HepG2 (cell line): ENCODE results near the gene SNX6. TPM values are rescaled to one million over a fixed set of nuclear protein-coding genes. Genes with fewer than 3 reads are reported as not detected.

Experiments
- ELF1 ChIP-seq: sonication (generic); formaldehyde crosslinking; IDR thresholded peaks from 2 replicates; pipeline ENCODE4 v1.4.0; 2020; ENCODE audit warnings: missing genetic modification reagents
- FOXP1 ChIP-seq, 2 experiments: fragments of 450-650 bp in 1 of 2; IDR thresholded peaks; 2 replicates each; pipeline ENCODE4 v1.6.1; 2017 to 2018; ENCODE audit warnings: antibody characterized with exemption in 1 of 2
- GFI1 ChIP-seq: sonication (generic); formaldehyde crosslinking; IDR thresholded peaks from 2 replicates; pipeline ENCODE4 v1.5.0; 2020; ENCODE audit warnings: missing genetic modification reagents, mild to moderate bottlenecking, borderline replicate concordance
- GLI4 ChIP-seq: sonication (generic); formaldehyde crosslinking; IDR thresholded peaks from 2 replicates; pipeline ENCODE4 v1.5.1; 2020; ENCODE audit warnings: missing genetic modification reagents, mild to moderate bottlenecking, moderate library complexity, borderline replicate concordance
- MAFF ChIP-seq: IDR thresholded peaks from 2 replicates; pipeline ENCODE4 v1.6.1; 2011; ENCODE audit warnings: low read depth, low read length, improper control_type of control experiment
- MED13 ChIP-seq: sonication (generic); formaldehyde crosslinking; IDR thresholded peaks from 2 replicates; pipeline ENCODE4 v1.5.0; 2020; ENCODE audit warnings: missing genetic modification reagents
- NCOA5 ChIP-seq: sonication (generic); formaldehyde crosslinking; IDR thresholded peaks from 2 replicates; pipeline ENCODE4 v1.4.0; 2020; ENCODE audit warnings: missing genetic modification reagents
- ONECUT2 ChIP-seq: sonication (generic); formaldehyde crosslinking; IDR thresholded peaks from 2 replicates; pipeline ENCODE4 v1.4.0; 2020; ENCODE audit warnings: missing genetic modification reagents
- POGZ ChIP-seq: sonication (generic); formaldehyde crosslinking; IDR thresholded peaks from 2 replicates; pipeline ENCODE4 v1.4.0; 2020; ENCODE audit warnings: mild to moderate bottlenecking, missing genetic modification reagents
- RNF2 ChIP-seq: fragments of 450-650 bp; conservative IDR thresholded peaks from 2 replicates; pipeline ENCODE4 v1.6.1; 2016; ENCODE audit warnings: low read depth
- SAP130 ChIP-seq: IDR thresholded peaks from 2 replicates; pipeline ENCODE4 v1.6.1; 2016; ENCODE audit warnings: low read depth
- ZFP82 ChIP-seq: sonication (generic); formaldehyde crosslinking; IDR thresholded peaks from 2 replicates; pipeline ENCODE4 v1.5.1; 2020; ENCODE audit warnings: mild to moderate bottlenecking, missing genetic modification reagents, borderline replicate concordance
- ZNF326 ChIP-seq: sonication (generic); formaldehyde crosslinking; IDR thresholded peaks from 2 replicates; pipeline ENCODE4 v1.4.0; 2020; ENCODE audit warnings: missing genetic modification reagents, borderline replicate concordance
- ZNF432 ChIP-seq: sonication (generic); formaldehyde crosslinking; IDR thresholded peaks from 2 replicates; pipeline ENCODE4 v1.5.0; 2020; ENCODE audit warnings: missing genetic modification reagents, mild to moderate bottlenecking, borderline replicate concordance
- ZNF446 ChIP-seq: sonication (generic); formaldehyde crosslinking; IDR thresholded peaks from 2 replicates; pipeline ENCODE4 v1.5.0; 2020; ENCODE audit warnings: mild to moderate bottlenecking, missing genetic modification reagents
- ZNF615 ChIP-seq: sonication (generic); formaldehyde crosslinking; IDR thresholded peaks from 2 replicates; pipeline ENCODE4 v1.5.0; 2020; ENCODE audit warnings: mild to moderate bottlenecking, missing genetic modification reagents, borderline replicate concordance
- ZNF724P ChIP-seq: sonication (generic); formaldehyde crosslinking; IDR thresholded peaks from 2 replicates; pipeline ENCODE4 v1.8.0; 2022; ENCODE audit warnings: missing genetic modification reagents, borderline replicate concordance
- ZNF776 ChIP-seq: sonication (generic); formaldehyde crosslinking; IDR thresholded peaks from 2 replicates; pipeline ENCODE4 v1.4.0; 2020; ENCODE audit warnings: mild to moderate bottlenecking, missing genetic modification reagents
- polyA plus RNA-seq, 8 experiments: library from polyadenylated mRNA; depleted of rRNA in 3 of 8; stranded (reverse) in 7 of 8; unstranded in 1 of 8; fragments of >200 nt; fragmentation: Illumina TruSeq in 4 of 8; extraction: Trizol in 4 of 8; gene quantifications; 2 replicates each; pipeline versions ENCODE4 v1.2.1 to v1.2.3, GENCODE V29; 2011 to 2016; ENCODE audit warnings: low read depth in 4 of 8, missing spikeins in 1 of 8, mixed read lengths in 1 of 8; ENCODE audit not compliant: insufficient read depth in 1 of 8
- total RNA-seq, 5 experiments: library from RNA; depleted of rRNA; stranded (reverse); fragments of >200 nt; fragmentation: Illumina TruSeq; extraction: Trizol; gene quantifications; 2 replicates each; pipeline ENCODE4 v1.2.3, GENCODE V29; 2016; ENCODE audit warnings: low read depth in 1 of 5
- TF ChIP-seq, protein P1 (sequence below), 2 experiments: sonication (generic) in 1 of 2; formaldehyde crosslinking in 1 of 2; IDR thresholded peaks; 2 replicates each; pipeline versions ENCODE4 v1.4.0 to v1.6.1; 2016 to 2020; ENCODE audit warnings: borderline replicate concordance in 1 of 2, low read depth in 1 of 2, mild to moderate bottlenecking in 1 of 2, missing genetic modification reagents in 1 of 2
- TF ChIP-seq, protein P2 (sequence below): sonication (generic); formaldehyde crosslinking; IDR thresholded peaks from 2 replicates; pipeline ENCODE4 v1.5.0; 2020; ENCODE audit warnings: mild to moderate bottlenecking, missing genetic modification reagents, moderate library complexity
- TF ChIP-seq, protein P3 (sequence below): sonication (generic); formaldehyde crosslinking; IDR thresholded peaks from 2 replicates; pipeline ENCODE4 v1.4.0; 2020; ENCODE audit warnings: missing genetic modification reagents

SNX6 gene
- total and polyA plus RNA-seq, 2 of the 13 experiments (the other 11 are each of a cell fraction or from before 2014, with no cell fraction given): 92.3 to 169 TPM

DNA sequence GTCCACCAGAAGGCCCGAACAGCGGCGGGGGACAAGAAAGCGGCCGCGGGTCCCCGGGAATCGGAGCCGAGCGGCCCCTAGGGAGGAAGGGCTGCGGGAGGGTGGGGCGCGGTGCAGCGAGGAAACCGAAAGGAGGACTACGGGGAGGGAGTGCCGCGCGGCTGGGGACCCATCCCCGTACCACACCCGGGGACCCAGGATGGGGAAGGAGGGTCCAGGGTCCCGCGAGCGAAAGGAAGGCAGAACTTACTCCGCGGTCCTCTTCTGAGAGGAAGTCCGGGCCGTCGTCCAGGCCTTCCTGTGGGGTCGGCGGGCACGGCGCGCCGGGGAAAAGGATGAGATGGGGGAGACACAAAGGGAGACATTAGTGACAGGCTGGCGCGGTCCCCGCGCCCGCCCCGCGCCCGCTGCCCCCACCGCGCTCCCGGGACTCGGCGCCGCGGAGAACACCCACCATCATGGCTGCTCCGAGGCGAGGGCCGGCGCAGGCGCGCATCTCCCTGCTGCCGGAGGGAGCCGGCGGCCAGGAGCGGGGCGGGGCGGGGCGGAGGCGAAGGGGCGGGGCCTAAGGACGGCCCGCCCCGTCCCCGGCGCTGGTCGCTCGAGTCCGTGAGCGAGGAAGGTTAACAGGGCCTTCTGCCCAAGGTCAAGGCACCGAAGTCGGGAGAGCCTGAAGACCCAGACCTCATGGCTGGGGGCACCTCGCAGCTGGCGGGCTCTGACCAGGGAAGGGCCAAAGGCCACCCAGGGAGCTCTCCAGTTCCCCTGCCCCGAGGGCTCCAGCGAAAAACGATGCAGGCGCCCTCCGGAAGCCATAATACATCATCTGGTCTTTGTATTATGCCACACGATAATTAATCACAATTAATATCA, at the start of gene SNX6 (continued):
- TF ChIP-seq, protein P1, sequence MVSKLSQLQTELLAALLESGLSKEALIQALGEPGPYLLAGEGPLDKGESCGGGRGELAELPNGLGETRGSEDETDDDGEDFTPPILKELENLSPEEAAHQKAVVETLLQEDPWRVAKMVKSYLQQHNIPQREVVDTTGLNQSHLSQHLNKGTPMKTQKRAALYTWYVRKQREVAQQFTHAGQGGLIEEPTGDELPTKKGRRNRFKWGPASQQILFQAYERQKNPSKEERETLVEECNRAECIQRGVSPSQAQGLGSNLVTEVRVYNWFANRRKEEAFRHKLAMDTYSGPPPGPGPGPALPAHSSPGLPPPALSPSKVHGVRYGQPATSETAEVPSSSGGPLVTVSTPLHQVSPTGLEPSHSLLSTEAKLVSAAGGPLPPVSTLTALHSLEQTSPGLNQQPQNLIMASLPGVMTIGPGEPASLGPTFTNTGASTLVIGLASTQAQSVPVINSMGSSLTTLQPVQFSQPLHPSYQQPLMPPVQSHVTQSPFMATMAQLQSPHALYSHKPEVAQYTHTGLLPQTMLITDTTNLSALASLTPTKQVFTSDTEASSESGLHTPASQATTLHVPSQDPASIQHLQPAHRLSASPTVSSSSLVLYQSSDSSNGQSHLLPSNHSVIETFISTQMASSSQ (IDR thresholded peaks at IDR 0.05; ENCODE audit: low read depth): no peak
- TF ChIP-seq, protein P1 (CRISPR knock-in tag; IDR thresholded peaks at IDR 0.05; ENCODE audit: borderline replicate concordance): no peak; the same call in none of the 2 replicates
- TF ChIP-seq RNF2 (no peak), FOXP1 (IDR thresholded peaks at IDR 0.05) (no peak), FOXP1 (CRISPR knock-in tag; IDR thresholded peaks at IDR 0.05) (no peak), NCOA5 (CRISPR knock-in tag) (0 out of 2 replicates have a peak, but pooled peaks have one; percentile 41), ELF1 (CRISPR knock-in tag) (peak; percentile 47), GFI1 (CRISPR knock-in tag) (no peak; the same call in 1 of the 2 replicates), ZNF776 (CRISPR knock-in tag) (peak; percentile 71; the same call in 1 of the 2 replicates), GLI4 (CRISPR knock-in tag) (peak; percentile 76; the same call in 1 of the 2 replicates), POGZ (CRISPR knock-in tag) (peak; percentile 21), SAP130 (peak; percentile 82), MED13 (CRISPR knock-in tag) (peak; percentile 80), MAFF (no peak), ZNF432 (CRISPR knock-in tag) (no peak), ONECUT2 (0 out of 2 replicates have a peak, but pooled peaks have one; percentile 23), ZNF615 (CRISPR knock-in tag) (no peak), ZNF446 (CRISPR knock-in tag) (peak; percentile 70), ZFP82 (CRISPR knock-in tag) (no peak), ZNF326 (CRISPR knock-in tag) (0 out of 2 replicates have a peak, but pooled peaks have one; percentile 70), ZNF724P (CRISPR knock-in tag) (peak; percentile 64; the same call in 1 of the 2 replicates)
- TF ChIP-seq, protein P2, sequence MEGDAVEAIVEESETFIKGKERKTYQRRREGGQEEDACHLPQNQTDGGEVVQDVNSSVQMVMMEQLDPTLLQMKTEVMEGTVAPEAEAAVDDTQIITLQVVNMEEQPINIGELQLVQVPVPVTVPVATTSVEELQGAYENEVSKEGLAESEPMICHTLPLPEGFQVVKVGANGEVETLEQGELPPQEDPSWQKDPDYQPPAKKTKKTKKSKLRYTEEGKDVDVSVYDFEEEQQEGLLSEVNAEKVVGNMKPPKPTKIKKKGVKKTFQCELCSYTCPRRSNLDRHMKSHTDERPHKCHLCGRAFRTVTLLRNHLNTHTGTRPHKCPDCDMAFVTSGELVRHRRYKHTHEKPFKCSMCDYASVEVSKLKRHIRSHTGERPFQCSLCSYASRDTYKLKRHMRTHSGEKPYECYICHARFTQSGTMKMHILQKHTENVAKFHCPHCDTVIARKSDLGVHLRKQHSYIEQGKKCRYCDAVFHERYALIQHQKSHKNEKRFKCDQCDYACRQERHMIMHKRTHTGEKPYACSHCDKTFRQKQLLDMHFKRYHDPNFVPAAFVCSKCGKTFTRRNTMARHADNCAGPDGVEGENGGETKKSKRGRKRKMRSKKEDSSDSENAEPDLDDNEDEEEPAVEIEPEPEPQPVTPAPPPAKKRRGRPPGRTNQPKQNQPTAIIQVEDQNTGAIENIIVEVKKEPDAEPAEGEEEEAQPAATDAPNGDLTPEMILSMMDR (CRISPR knock-in tag): peak; percentile 38; the same call in 1 of the 2 replicates
- TF ChIP-seq, protein P3, sequence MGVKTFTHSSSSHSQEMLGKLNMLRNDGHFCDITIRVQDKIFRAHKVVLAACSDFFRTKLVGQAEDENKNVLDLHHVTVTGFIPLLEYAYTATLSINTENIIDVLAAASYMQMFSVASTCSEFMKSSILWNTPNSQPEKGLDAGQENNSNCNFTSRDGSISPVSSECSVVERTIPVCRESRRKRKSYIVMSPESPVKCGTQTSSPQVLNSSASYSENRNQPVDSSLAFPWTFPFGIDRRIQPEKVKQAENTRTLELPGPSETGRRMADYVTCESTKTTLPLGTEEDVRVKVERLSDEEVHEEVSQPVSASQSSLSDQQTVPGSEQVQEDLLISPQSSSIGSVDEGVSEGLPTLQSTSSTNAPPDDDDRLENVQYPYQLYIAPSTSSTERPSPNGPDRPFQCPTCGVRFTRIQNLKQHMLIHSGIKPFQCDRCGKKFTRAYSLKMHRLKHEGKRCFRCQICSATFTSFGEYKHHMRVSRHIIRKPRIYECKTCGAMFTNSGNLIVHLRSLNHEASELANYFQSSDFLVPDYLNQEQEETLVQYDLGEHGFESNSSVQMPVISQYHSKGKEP (CRISPR knock-in tag): peak; percentile 41; the same call in 1 of the 2 replicates
